GM19395 (cell line): ENCODE measurements around the gene KDSR.

Experiments
- ATAC-seq: cut with Tn5 transposase; IDR thresholded peaks from one replicate; pipeline ENCODE4 v1.9.1; 2021; ENCODE audit warnings: mild to moderate bottlenecking, moderate library complexity; ENCODE audit not compliant: unreplicated experiment

The KDSR gene

DNA sequence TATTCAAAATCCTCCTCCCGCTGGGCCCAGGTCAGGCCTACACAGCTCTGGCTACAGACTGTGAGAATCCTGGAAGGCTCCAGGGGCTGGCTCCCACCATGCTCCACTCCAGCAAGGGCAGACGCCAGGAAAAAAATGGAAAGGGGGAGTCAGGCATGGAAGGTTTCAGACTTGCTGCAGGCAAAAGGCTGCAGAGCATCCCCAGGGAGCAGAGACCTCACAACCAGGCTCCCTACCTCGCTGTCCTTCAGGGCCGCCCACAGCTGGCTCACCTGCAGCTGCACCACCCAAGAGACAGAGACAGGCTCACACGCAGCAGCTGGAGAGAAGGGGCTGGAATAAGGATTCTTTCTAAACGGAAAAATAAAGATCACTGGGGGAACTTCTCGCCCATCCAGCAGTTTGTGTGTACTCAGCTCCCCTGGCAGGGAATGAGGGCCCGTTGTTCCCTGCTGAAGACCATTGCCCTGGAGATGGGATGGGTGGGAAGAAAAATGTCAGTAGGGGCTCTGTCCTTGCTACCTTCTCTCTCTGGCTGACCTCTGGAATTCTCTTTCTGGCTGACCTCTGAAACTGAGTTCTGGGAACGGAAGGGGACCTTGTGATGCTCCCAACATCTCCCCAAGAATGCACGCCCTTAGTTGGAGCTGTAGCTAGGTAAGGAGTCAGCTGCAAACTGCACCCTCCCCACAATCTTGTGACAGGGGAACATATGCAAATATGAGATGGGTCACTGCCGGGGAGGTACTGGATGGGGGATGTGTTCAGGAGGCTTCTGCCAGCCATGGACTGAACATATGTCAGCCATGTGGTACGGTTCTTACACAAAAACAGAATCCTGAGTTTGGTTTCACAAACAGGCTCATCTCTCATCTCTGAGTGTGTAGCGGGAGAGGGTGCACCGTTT lies 81.9 kb downstream of the KDSR start:
- peak; percentile 97 for ATAC-seq

GRCh38 chr18:63284173-63284799 lies 82.7 kb downstream of the KDSR start:
- ATAC-seq = no peak

DNA sequence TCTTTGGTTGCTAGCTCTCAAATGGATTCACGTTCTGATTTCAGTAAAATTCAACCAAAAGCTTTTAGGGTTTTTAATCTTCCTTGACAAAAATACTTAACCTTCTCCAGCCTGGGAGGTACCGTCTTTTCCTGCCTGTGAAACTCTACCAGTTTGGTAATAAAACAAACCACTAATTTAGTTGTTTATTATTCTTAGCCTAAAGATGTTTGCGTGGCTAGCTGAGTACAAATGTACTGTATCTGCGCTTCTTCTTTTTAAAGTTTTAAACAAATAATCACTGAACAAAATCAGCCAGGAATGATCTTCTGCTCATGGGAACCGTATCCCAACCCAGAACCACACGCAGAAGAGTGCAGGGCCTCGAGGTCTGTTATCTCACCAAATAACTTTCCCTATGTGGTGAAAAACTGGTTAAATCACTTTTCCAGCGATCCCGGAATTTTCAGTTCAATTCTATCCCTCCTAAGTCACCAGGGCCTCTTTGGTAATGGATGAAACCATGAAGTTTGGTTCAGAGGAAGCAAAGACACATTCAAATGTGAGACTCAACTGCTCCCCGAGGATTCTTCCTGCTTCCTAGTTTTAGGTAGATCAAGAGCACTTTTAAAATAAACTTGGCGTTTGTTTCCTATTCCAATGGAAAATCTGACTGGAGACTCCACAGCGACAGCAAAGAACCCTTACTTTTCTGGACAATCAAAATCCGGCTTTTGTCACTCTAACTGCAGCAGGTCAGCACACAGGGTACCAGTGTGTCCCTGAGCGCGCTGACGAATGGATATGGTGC lies 83.5 kb downstream of the KDSR start:
- no peak for ATAC-seq

- ATAC-seq = no peak
Measured at GRCh38 chr18:63282793-63283192, 84.2 kb downstream of the KDSR start.
